GM04503 (cell line): ENCODE measurements around the gene NDUFS1.
"Not testable (repeated sequence)": the region's sequence is repeated elsewhere in the genome, so short reads cannot be mapped to it uniquely, and the experiment has no call there.

Experiments used
- DNase-seq: peaks from one replicate; pipeline ENCODE4 v3.0.0-alpha.2; 2012; ENCODE audit warnings: low read depth

The NDUFS1 gene

GRCh38 chr2:206159346-206160124 lies at the start of gene NDUFS1, which contains the start of gene EEF1B2:
TSS of gene NDUFS1 (minus strand) at chr2:206159444. CDS start at chr2:206153678, 5,766 bp downstream.
TSS of gene EEF1B2 (plus strand) at chr2:206159895. CDS start at chr2:206159980, 85 bp downstream.
- DNase-seq, result peak; percentile 92

DNA sequence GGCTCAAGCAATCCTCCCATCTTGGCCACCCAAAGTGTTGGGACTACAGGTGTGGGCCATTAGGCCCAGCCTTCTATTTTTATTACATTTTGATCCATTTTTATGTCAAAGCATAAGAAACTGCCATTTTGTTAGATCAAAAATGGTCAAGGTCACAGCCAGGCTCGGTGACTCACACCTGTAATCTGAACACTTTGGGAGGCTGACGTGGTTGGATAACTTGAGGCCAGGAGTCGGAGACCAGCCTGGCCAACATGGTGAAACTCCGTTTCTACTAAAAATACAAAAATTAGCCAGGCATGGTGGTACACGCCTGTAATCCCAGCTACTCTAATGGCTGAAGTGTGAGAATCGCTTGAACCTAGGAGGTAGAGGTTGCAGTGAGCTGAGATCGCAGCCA lies 49.7 kb upstream of the NDUFS1 start:
- DNase-seq, result no peak

DNA sequence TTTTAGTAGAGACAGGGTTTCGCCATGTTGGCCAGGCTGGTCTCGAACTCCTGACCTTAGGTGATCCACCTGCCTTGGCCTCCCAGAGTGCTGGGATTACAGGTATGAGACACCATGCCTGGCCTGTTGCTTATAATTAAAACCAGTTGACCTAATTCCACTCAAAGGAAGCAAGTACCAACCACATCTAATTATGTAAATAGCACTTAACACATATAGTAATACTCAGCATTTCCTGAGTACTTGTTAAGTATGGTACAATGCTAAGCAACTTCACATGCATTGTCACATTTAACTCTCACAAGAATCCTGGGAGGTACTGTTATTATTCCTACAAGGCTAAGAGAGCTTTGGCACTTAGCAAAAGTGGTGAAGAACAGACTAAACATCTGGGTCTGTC lies 48.1 kb upstream of the NDUFS1 start:
- not testable (repeated sequence) for DNase-seq

- no peak for DNase-seq
Measured at GRCh38 chr2:206204710-206205109, 45.5 kb upstream of the NDUFS1 start.

DNA sequence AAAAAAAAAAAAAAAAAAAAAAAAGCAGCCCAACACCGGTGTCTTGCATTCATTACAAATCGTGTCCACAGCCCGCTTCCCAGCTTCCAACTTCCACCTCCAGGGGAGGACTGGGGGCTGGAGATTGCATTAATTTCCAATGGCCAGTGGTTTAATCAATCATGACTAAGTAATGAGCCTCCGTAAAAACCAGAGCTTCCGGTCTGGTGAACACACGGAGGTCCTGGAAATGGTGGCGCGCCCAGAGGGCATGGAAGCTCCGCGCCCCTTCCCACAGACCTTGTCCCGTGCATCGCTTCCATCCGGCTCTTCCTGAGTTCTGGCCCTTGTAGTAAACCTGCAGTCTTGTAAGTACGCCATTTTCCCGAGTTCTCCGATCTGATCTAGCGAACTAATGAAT lies 44.1 kb upstream of the NDUFS1 start:
- DNase-seq, result no peak

DNA sequence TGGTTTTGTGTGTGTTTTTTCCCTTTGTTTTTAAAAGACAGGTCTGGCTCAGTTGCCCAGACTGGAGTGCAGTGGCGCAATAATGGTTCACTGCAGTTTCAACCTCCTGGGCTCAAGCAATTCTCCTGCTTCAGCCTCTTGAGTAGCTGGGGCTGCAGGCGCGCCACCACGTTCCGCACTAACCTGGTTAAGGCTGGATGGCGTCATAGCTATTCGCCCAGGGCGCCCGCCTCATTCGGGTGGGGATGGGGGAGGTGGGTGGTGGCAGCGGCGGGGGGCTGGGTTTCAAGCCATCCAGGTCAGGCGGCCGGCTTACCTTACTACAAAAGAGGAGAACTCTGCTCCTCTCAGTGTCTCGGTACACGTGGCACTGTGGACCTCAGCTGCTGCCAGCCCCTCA lies 43.2 kb upstream of the NDUFS1 start:
- DNase-seq, result no peak

DNA sequence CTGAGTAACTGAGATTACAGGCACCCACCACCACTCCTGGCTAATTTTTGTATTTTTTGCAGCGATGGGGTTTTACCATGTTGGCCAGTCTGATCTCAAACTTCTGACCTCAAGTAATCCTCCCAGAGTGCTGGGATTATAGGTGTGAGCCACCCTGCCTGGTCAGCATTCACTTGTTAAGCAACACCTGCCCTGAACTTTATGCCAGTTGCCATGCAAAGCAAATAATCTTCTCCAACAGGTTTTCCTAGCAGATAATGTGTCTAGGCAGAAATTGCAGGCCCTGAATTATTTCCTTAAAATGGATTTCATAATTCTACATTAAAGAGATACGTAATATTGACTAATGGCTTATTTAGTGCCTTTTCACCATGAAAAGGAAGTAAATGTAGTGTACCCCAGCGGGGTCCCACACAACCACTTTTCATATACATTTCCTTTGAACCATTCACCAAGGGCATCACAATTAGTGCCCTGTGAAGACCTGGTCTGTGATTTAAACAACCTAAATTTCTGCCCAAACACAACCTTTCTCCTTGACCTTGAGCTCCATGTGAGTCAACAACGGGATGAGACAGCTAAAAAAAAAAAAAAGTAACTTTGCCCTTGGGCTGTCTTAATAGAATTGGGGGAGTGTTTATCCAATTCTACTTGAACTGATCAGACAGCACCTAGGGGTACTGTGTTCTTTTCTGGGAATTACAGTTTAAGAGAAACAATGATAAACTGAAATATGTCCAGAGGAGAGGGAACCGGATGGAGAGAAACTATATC lies 42.0 kb upstream of the NDUFS1 start:
- DNase-seq, result no peak

DNA sequence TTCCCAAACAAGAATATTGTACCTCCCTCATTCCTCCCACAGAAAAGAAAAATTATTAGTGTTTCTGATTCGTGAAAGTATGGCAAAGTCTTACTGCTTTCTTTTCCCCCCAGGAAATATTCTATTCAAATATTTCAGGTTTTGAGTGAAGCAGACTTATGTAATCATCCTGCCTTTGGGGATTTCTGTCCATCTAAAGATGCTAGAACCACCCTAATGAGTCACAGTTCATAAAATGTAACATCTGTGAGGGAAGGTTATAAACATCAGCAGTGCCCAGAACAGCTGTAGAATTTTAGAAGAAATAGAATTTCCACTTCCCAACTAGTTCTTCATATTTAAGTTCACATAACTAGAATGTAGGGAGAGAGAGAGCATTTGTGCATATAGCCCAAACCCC lies 39.4 kb upstream of the NDUFS1 start:
- DNase-seq, result no peak

DNA sequence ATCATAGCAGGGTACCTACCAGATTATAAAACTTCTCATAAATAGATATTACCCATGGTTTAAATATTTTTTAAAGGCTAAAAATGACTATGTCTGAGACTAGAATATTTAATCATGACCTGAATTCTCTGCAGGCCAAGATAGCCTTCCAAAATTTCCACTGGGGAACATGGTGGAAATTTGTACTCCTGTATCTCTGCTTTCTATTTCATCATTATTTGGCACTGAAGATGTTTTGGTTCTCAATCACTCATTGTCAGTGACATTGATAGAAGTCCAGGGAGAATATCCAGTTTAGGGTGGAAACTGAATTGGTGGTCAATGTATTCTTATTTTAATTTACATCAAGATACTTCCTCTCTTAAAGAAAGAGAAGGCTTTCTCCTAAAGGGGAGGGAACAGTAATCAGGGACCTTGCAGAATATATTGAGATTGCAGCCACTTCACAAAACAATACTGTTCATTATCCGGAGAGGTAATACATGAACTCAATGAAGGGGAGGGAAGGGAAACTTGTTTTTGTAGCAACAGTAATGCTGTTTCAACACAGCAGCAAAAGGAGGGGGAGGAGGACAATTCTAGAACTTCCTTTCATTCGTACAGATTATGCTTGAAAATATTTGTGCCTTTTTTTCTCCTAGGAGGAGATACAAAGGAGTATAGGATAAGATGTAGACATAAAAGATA lies 34.6 kb upstream of the NDUFS1 start:
- no peak for DNase-seq

DNA sequence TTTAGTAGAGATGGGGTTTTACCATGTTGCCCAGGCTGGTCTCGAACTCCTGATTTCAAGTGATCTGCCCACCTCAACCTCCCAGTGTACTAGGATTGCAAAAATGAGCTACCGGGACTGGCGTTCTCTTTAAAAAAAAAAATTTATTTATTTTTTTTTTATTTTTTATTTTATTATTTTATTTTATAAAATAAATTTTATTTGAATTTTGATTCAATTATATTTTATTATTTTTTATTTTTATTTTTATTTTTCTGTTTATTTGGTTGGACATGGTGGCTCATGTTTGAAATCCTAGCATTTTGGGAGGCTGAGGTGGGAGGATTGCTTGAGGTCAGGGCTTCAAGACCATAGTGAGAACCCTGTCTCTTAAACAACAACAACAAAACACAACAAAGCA lies 32.9 kb upstream of the NDUFS1 start:
- no peak for DNase-seq

DNA sequence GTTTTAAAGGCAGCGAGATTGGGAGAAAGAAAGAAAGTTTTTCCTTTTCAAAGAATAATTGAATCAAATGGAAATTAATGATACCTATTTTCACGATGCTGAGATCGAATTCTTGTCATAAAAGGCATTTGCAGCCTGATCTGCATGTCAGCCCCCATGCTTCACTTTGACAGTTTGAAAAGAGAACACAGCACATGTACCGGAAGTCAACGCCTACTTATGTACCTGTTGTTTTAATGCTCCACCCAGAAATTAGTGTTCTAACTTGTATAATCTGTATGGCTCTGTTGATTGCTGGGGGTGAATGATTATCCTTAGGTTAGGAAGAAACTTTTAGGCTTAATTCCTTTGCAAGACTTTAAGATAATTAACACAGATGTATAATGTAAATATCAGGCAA lies 31.4 kb upstream of the NDUFS1 start:
- no peak for DNase-seq

- DNase-seq, result no peak
Measured at GRCh38 chr2:206190111-206190510, 30.9 kb upstream of the NDUFS1 start.

- no peak for DNase-seq
Measured at GRCh38 chr2:206189691-206190090, 30.4 kb upstream of the NDUFS1 start.

DNA sequence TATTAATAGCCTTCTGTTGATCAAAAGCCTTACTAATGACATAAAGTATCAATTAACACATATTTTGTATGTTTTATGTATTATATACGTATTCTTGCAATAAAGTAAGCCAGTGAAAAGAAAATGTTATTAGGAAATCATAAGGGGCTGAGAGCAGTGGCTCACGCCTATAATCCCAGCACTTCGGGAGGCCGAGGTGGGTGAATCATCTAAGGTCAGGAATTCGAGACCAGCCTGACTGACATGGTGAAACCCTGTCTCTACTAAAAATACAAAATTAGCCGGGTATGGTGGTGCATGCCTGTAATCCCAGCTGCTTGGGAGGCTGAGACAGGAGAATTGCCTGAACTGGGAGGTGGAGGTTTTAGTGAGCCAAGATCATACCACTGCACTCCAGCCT lies 22.3 kb upstream of the NDUFS1 start:
- not testable (repeated sequence) for DNase-seq

- no peak for DNase-seq
Measured at GRCh38 chr2:206176901-206177300, 17.7 kb upstream of the NDUFS1 start.

- DNase-seq, result no peak
Measured at GRCh38 chr2:206176121-206176520, 16.9 kb upstream of the NDUFS1 start.

GRCh38 chr2:206173147-206173546 lies 13.9 kb upstream of the NDUFS1 start:
- no peak for DNase-seq

GRCh38 chr2:206171624-206172397 lies 12.6 kb upstream of the NDUFS1 start:
- not testable (repeated sequence) for DNase-seq

DNA sequence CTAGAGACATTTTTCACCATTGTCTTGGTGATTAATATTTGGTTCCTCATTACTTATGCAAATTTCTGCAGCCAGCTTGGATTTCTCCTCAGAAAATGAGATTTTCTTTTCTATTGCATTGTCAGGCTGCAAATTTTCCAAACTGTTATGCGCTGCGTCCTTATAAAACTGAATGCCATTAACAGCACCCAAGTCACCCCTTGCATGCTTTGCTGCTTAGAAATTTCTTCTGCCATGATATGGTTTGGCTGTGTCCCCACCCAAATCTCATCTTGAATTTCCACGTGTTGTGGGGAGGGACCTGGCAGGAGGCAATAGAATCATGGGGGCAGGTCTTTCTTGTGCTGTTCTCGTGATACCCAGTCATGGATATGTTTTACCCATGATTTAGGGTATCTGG lies 9.0 kb upstream of the NDUFS1 start:
- DNase-seq, result not testable (repeated sequence)

GRCh38 chr2:206164261-206164862 lies 5.1 kb upstream of the NDUFS1 start:
- DNase-seq, result no peak

- DNase-seq, result no peak
Measured at GRCh38 chr2:206163251-206163880, 4.1 kb upstream of the NDUFS1 start.
